Fibroblast of mammary gland (primary cell): Measurements from ENCODE around the gene PCNX3.
"Not testable (repeated sequence)": the region's sequence is repeated elsewhere in the genome, so short reads cannot be mapped to it uniquely, and the experiment has no call there.

ENCODE experiments used
- DNase-seq: peaks from one replicate; pipeline ENCODE4 v3.0.0-alpha.2; 2010; ENCODE audit warnings: low read depth
- H3K4me3 ChIP-seq: 2 replicates; pipeline ENCODE4 v1.5.1; 2011; ENCODE audit warnings: low read depth, mild to moderate bottlenecking, low read length, moderate library complexity; ENCODE audit not compliant: control insufficient read depth
- CTCF ChIP-seq: conservative IDR thresholded peaks from 2 replicates; pipeline ENCODE4 v1.5.1; 2011; ENCODE audit warnings: low read depth, low read length, inconsistent platforms; ENCODE audit not compliant: control insufficient read depth, insufficient read depth

Gene PCNX3

GRCh38 chr11:65672180-65672860 lies 56.7 kb downstream of the PCNX3 start:
- DNase-seq, result no peak
- no peak for TF ChIP-seq CTCF

GRCh38 chr11:65672982-65673381 lies 57.4 kb downstream of the PCNX3 start:
- no peak for DNase-seq
- no peak for TF ChIP-seq CTCF
- no peak overlapping the region for H3K4me3 ChIP-seq

More at GRCh38 chr11:65672180-65672860, 56.7 kb downstream of the PCNX3 start:
- H3K4me3 ChIP-seq, result no peak overlapping the region

GRCh38 chr11:65680192-65680743 lies 64.7 kb downstream of the PCNX3 start:
- no peak for TF ChIP-seq CTCF
- H3K4me3 ChIP-seq, result no peak overlapping the region
- DNase-seq, result no peak

- not testable (repeated sequence) for DNase-seq, H3K4me3 ChIP-seq
Observed at GRCh38 chr11:65683480-65683879, 67.9 kb downstream of the PCNX3 start.

- no peak for DNase-seq
- H3K4me3 ChIP-seq, result no peak overlapping the region
- TF ChIP-seq CTCF, result no peak
Observed at GRCh38 chr11:65685981-65686380, 70.4 kb downstream of the PCNX3 start.
